Stimulated activated CD8-positive, alpha-beta memory T cell treated with anti-CD3 and anti-CD28 coated beads, Interleukin-7, amount 100 ng/mL, for 4 hours (primary cell): ENCODE results near the gene OR51S1.
"Not testable (repeated sequence)": the region's sequence is repeated elsewhere in the genome, so short reads cannot be mapped to it uniquely, and the experiment has no call there.

ENCODE experiments used
- DNase-seq, 2 donors: peaks; one replicate each; pipeline ENCODE4 v3.0.0-alpha.2; 2020; ENCODE audit warnings: low read depth in 2 of 2

Gene OR51S1

DNA sequence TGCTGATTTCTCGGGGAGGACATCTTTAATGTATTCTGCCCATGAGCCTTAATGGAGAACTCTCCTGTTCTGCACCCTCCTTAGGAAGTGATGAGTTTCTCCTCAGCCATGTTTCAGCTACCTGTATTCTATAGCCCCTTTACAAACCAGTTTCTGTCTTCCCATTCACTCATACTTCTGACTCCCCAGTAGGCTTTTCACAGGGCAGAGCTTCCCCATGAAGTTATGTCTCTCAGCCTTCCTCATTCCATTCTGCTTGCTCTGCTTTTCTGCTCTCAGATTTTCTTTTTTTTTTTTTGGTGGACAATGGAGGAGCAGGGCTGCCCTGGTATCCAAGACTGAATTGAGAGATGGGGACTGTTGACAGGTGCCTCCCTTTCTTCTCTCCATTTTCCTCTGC lies 40.5 kb downstream of the OR51S1 start:
- DNase-seq, result no peak

DNA sequence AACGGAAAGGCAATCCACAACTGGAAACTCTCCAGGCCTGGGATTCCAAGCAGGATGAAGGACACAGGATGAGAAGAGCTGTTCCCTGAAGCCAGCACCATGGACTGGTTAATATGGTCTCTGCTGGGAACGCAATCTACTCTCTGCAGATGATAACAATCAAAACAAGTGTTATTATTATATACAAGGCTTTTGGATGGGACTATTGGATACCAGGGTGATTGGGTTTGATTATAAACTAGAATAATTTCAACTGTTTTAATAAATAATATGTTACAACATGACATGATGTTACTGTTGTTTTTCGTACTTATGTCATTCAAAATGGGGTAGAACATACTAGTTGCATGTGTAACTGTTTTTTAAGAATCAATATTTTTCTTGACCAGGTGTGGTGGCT lies 44.7 kb downstream of the OR51S1 start, which contains the start of gene OR52R1:
OR52R1 (minus strand) TSS at position 101 of the 400 bp plus-strand sequence; CDS start at position 101, 0 bp downstream.
- DNase-seq, result no peak

DNA sequence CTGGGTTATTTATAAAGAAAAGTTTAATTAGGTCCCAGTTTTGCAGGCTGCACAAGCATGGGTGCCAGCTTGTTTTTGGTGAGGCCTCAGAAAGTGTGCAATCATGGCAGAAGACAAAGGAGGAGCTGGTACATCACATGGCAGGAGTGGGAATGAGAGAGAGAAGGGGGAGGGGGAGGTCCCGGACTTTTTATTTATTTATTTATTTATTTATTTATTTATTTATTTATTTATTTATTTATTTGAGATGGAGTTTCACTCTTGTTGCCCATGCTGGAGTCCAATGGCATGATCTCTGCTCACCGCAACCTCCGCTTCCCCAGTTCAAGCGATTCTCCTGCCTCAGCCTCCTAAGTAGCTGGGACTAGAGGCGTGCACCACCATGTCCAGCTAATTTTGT lies 47.7 kb downstream of the OR51S1 start:
- not testable (repeated sequence) for DNase-seq

- no peak for DNase-seq
Measured at GRCh38 chr11:4798427-4799183, 50.4 kb downstream of the OR51S1 start.
